ENCODE results near the gene TJP3. TPM values are rescaled to one million over a fixed set of nuclear protein-coding genes. Genes with fewer than 3 reads are reported as not detected.

The TJP3 gene
- polyA plus RNA-seq, 1 donor from 2014 or later = 0.15 TPM

- Histone ChIP-seq H3K36me3 (ENCODE audit: insufficient read depth, low read length) (no peaks in the 10 kb centered on the region), H3K27me3 (ENCODE audit: insufficient read depth, low read depth, low read length) (peaks cover 21% of the 10 kb centered on the region), H3K9me3 (ENCODE audit: low read length) (peaks cover 5% of the 10 kb centered on the region), H3K4me3 (ENCODE audit: low read length) (no peak overlapping the region), H3K4me2 (ENCODE audit: low read length) (no peak overlapping the region), H3K9ac (ENCODE audit: low read length) (no peak overlapping the region), H3K79me2 (replicated peaks; ENCODE audit: insufficient read depth, low read length) (no peaks in the 10 kb centered on the region), H4K20me1 (ENCODE audit: insufficient read depth) (no peaks in the 10 kb centered on the region), H3F3A (ENCODE audit: insufficient read depth, low read length, poor library complexity, severe bottlenecking) (no peaks in the 10 kb centered on the region), H2AFZ (ENCODE audit: low read depth, low read length) (no peak overlapping the region), H3K9me2 (ENCODE audit: insufficient read depth, low read length) (no peaks in the 10 kb centered on the region), H3K27ac (ENCODE audit: low read length) (no peak overlapping the region)
- no peak for TF ChIP-seq EZH2 (IDR thresholded peaks at IDR 0.05; ENCODE audit: borderline replicate concordance, insufficient read depth, low read length, poor library complexity, severe bottlenecking)
- TF ChIP-seq SMC3 (conservative IDR thresholded peaks at IDR 0.05; ENCODE audit: poor library complexity) = no peak
- no peak for TF ChIP-seq CTCF (IDR thresholded peaks at IDR 0.05; ENCODE audit: poor library complexity, severe bottlenecking)
- no peak for TF ChIP-seq RAD21 (conservative IDR thresholded peaks at IDR 0.05)
- no peak for TF ChIP-seq TAF1 (IDR thresholded peaks at IDR 0.05; ENCODE audit: low read depth)
- TF ChIP-seq EP300 (conservative IDR thresholded peaks at IDR 0.05; ENCODE audit: poor library complexity, severe bottlenecking) = no peak
- TF ChIP-seq MXI1 (conservative IDR thresholded peaks at IDR 0.05; ENCODE audit: poor library complexity, severe bottlenecking) = no peak
- no peak for TF ChIP-seq POLR2AphosphoS5 (IDR thresholded peaks at IDR 0.05)
These were observed 72.7 kb downstream of the TJP3 start for GRCh38 chr19:3780786-3781304.

GRCh38 chr19:3781603-3782002, 73.4 kb downstream of the TJP3 start:
- no peaks in the 10 kb centered on the region for H3F3A ChIP-seq (ENCODE audit: insufficient read depth, low read length, poor library complexity, severe bottlenecking)
- no peaks in the 10 kb centered on the region for H4K20me1 ChIP-seq (ENCODE audit: insufficient read depth)
- no peak overlapping the region for H3K4me3 ChIP-seq (ENCODE audit: low read length)
- H3K4me2 ChIP-seq (ENCODE audit: low read length) = no peak overlapping the region
- H3K79me2 ChIP-seq (replicated peaks; ENCODE audit: insufficient read depth, low read length) = no peaks in the 10 kb centered on the region
- TF ChIP-seq RAD21 (conservative IDR thresholded peaks at IDR 0.05) (no peak), TAF1 (IDR thresholded peaks at IDR 0.05; ENCODE audit: low read depth) (no peak), MXI1 (conservative IDR thresholded peaks at IDR 0.05; ENCODE audit: poor library complexity, severe bottlenecking) (no peak), EZH2 (IDR thresholded peaks at IDR 0.05; ENCODE audit: borderline replicate concordance, insufficient read depth, low read length, poor library complexity, severe bottlenecking) (no peak), SMC3 (conservative IDR thresholded peaks at IDR 0.05; ENCODE audit: poor library complexity) (no peak), EP300 (conservative IDR thresholded peaks at IDR 0.05; ENCODE audit: poor library complexity, severe bottlenecking) (no peak), REST (IDR thresholded peaks at IDR 0.05; ENCODE audit: borderline replicate concordance) (no peak), CTCF (IDR thresholded peaks at IDR 0.05; ENCODE audit: poor library complexity, severe bottlenecking) (no peak), POLR2AphosphoS5 (IDR thresholded peaks at IDR 0.05) (no peak)
- no peak overlapping the region for H3K9ac ChIP-seq (ENCODE audit: low read length)
- H3K36me3 ChIP-seq (ENCODE audit: insufficient read depth, low read length) = no peaks in the 10 kb centered on the region
- H3K9me3 ChIP-seq (ENCODE audit: low read length) = peaks cover 5% of the 10 kb centered on the region
- H3K27ac ChIP-seq (ENCODE audit: low read length) = no peak overlapping the region
- H3K9me2 ChIP-seq (ENCODE audit: insufficient read depth, low read length) = no peaks in the 10 kb centered on the region
- H3K27me3 ChIP-seq (ENCODE audit: insufficient read depth, low read depth, low read length) = peaks cover 27% of the 10 kb centered on the region
- H2AFZ ChIP-seq (ENCODE audit: low read depth, low read length) = no peak overlapping the region

Data from neural cell (in vitro differentiated cells).